Measurements from ENCODE around the gene FYCO1.
"Not testable (repeated sequence)": the region's sequence is repeated elsewhere in the genome, so short reads cannot be mapped to it uniquely, and the experiment has no call there.

The FYCO1 gene
- 87.4 to 120 reads per million in 2 donors for total RNA-seq

GRCh38 chr3:45995236-45996192 is at the start of gene FYCO1:
FYCO1 (minus strand) TSS chr3:45995824; CDS start chr3:45984910, 10,914 bp downstream.
- peak; percentile 74 for DNase-seq

GRCh38 chr3:46038916-46039315 is 43.3 kb upstream of the FYCO1 start:
- DNase-seq: no peak

- DNase-seq: not testable (repeated sequence)
Observed at GRCh38 chr3:46038071-46038470, 42.4 kb upstream of the FYCO1 start.

GRCh38 chr3:46036191-46036590 is 40.6 kb upstream of the FYCO1 start:
- no peak for DNase-seq

GRCh38 chr3:46031747-46032146 is 36.1 kb upstream of the FYCO1 start:
- DNase-seq: no peak

GRCh38 chr3:46031269-46031668 is 35.6 kb upstream of the FYCO1 start:
- no peak for DNase-seq

- no peak for DNase-seq
Observed at GRCh38 chr3:46030626-46031025, 35.0 kb upstream of the FYCO1 start.

GRCh38 chr3:46029953-46030543 is 34.4 kb upstream of the FYCO1 start:
- no peak for DNase-seq

GRCh38 chr3:46027736-46028397 is 32.2 kb upstream of the FYCO1 start:
- no peak for DNase-seq

- DNase-seq: no peak
Observed at GRCh38 chr3:46027021-46027705, 31.5 kb upstream of the FYCO1 start, which contains the start of gene XCR1. XCR1 (minus strand) TSS chr3:46027483; CDS start chr3:46021947, 5,536 bp downstream.

GRCh38 chr3:46025139-46025538 is 29.5 kb upstream of the FYCO1 start:
- no peak for DNase-seq

- DNase-seq: no peak
Observed at GRCh38 chr3:46024131-46024530, 28.5 kb upstream of the FYCO1 start.

- no peak for DNase-seq
Observed at GRCh38 chr3:46022909-46023785, 27.5 kb upstream of the FYCO1 start.

- DNase-seq: no peak
Observed at GRCh38 chr3:46021516-46021915, 25.9 kb upstream of the FYCO1 start.

- DNase-seq: no peak
Observed at GRCh38 chr3:46020766-46021510, 25.3 kb upstream of the FYCO1 start.

- DNase-seq: no peak
Observed at GRCh38 chr3:46019707-46020106, 24.1 kb upstream of the FYCO1 start.

- DNase-seq: no peak
Observed at GRCh38 chr3:46017720-46018119, 22.1 kb upstream of the FYCO1 start.

- no peak for DNase-seq
Observed at GRCh38 chr3:46013316-46014094, 17.9 kb upstream of the FYCO1 start.

GRCh38 chr3:46012246-46012645 is 16.6 kb upstream of the FYCO1 start:
- DNase-seq: no peak

GRCh38 chr3:46010519-46011113 is 15.0 kb upstream of the FYCO1 start:
- no peak for DNase-seq
